GM13977 (cell line): Measurements from ENCODE around the gene BTN1A1.

Experiments used
- DNase-seq: peaks from one replicate; pipeline ENCODE4 v3.0.0; 2012; ENCODE audit warnings: low spot score
- CTCF ChIP-seq: IDR thresholded peaks from 2 replicates; pipeline ENCODE4 v1.5.1; 2012; ENCODE audit warnings: mild to moderate bottlenecking, control low read depth; ENCODE audit not compliant: insufficient read depth; ENCODE audit errors: extremely low read depth, missing control alignments
- in situ Hi-C: fragments of 300-500 bp; cut with MboI; formaldehyde crosslinking; loops from one replicate; pipeline ENCODE4 v1.12.0; 2022; ENCODE audit warnings: low sequenced_read_pairs, low pct_unique_long_range_greater_than_20kb, mixed read lengths, inconsistent platforms; ENCODE audit not compliant: unreplicated experiment

BTN1A1 gene

DNA sequence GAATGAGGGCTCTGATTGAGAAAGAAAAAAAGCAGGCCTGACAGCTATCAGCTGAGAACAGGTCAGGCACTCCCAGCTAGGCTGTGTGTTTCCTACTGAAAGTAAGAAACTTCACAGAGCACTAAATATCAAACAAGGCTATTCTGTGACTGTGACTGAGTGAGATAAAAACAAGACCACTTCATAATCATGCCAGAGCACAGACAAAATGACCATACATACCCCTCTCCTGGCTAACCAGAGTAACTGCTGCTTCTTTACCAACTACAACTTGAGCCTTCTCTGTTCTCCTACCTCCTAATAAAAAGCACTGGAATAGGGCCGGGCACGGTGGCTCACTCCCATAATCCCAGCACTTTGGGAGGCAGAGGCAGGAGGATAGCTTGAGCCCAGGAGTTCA, 6.8 kb upstream of the BTN1A1 start:
- in situ Hi-C loops = no loop called here
- peak; percentile 41 for TF ChIP-seq CTCF
- DNase-seq = no peak

GRCh38 chr6:26494117-26494516, 6.0 kb upstream of the BTN1A1 start:
- no peak for DNase-seq
- in situ Hi-C loops = no loop called here
- TF ChIP-seq CTCF = no peak

GRCh38 chr6:26495281-26495680, 4.8 kb upstream of the BTN1A1 start:
- in situ Hi-C loops = no loop called here
- DNase-seq = no peak
- TF ChIP-seq CTCF = no peak

DNA sequence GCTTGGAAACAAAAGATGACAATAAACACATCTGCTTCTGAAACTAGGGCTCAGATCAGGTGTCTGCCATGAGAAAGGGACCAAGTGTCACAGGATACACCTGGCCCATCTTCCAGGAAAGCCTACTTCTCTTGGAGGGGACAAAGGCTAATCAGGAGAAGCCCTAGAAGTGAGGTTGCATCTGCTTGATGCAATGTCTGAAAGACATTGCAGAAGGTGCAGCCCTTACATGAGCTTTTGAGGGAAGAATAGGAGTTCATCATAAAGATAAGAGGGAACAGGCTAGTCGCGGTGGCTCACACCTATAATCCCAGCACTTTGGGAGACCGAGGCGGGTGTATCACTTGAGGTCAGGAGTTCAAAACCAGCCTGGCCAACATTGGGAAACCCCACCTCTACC, 2.5 kb upstream of the BTN1A1 start:
- TF ChIP-seq CTCF = no peak
- DNase-seq = no peak
- in situ Hi-C loops = no loop called here

- in situ Hi-C loops = no loop called here
- peak; percentile 31 for DNase-seq
- no peak for TF ChIP-seq CTCF
Measured at GRCh38 chr6:26501482-26501986, 1.4 kb downstream of the BTN1A1 start.

DNA sequence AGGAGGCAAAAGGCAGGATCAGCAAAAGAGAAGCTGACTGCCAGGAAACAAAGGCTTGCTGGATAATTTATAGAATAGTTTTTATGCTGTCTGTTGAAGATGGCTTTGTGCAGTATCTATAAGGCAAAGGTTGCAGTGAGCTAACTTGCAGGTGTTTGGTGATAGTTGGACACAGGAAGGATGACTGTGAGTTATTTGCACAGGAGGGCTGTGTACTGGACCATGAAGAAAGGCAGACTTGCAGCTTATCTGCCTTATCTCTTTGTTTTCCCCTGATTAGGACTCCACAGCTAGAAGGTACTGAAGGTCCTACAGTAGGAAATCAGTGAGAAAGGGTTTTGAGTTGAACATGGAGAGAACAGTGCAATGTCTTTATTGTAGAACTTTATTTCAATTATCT, 2.1 kb downstream of the BTN1A1 start:
- in situ Hi-C loops = no loop called here
- DNase-seq = no peak
- TF ChIP-seq CTCF = no peak

GRCh38 chr6:26502626-26503025, 2.5 kb downstream of the BTN1A1 start:
- no peak for TF ChIP-seq CTCF
- in situ Hi-C loops = no loop called here
- no peak for DNase-seq
